Neuronal stem cell (in vitro differentiated cells): ENCODE measurements around the gene TAPBPL.
A peak's percentile ranks its signal among the peaks of the same experiment; 100 is the strongest.

Experiments used
- DNase-seq: peaks from one replicate; pipeline ENCODE4 v3.0.0-alpha.2; 2013; ENCODE audit warnings: low spot score
- H2AFZ ChIP-seq: one replicate; pipeline ENCODE4 v1.6.1; 2013; ENCODE audit warnings: mild to moderate bottlenecking, low read length, inconsistent platforms
- H2AK5ac ChIP-seq: 2 replicates; pipeline ENCODE4 v1.6.1; 2013; ENCODE audit warnings: low read depth, mild to moderate bottlenecking, inconsistent platforms, low read length, moderate library complexity, mixed read lengths
- H2BK120ac ChIP-seq: 2 replicates; pipeline ENCODE4 v1.6.1; 2013; ENCODE audit warnings: low read depth, mild to moderate bottlenecking, inconsistent platforms, low read length, moderate library complexity, mixed read lengths
- H2BK12ac ChIP-seq: one replicate; pipeline ENCODE4 v1.6.1; 2013; ENCODE audit warnings: low read length, inconsistent platforms
- H2BK15ac ChIP-seq: 2 replicates; pipeline ENCODE4 v1.6.1; 2013; ENCODE audit warnings: mild to moderate bottlenecking, low read length, inconsistent platforms, mixed read lengths
- H2BK5ac ChIP-seq: one replicate; pipeline ENCODE4 v1.6.1; 2013; ENCODE audit warnings: inconsistent platforms, mild to moderate bottlenecking, low read length, moderate library complexity
- H3K14ac ChIP-seq: one replicate; pipeline ENCODE4 v1.6.1; 2013; ENCODE audit warnings: low read length, inconsistent platforms
- H3K18ac ChIP-seq: 2 replicates; pipeline ENCODE4 v1.6.1; 2013; ENCODE audit warnings: low read length, inconsistent platforms
- H3K23ac ChIP-seq: 2 replicates; pipeline ENCODE4 v1.6.1; 2013; ENCODE audit warnings: low read depth, mild to moderate bottlenecking, mixed read lengths, low read length, inconsistent platforms; ENCODE audit not compliant: poor library complexity
- H3K27ac ChIP-seq: replicated peaks from 3 replicates; pipeline ENCODE4 v1.5.1; 2013; ENCODE audit warnings: low read length, inconsistent platforms
- H3K27me3 ChIP-seq, 3 experiments: 2 replicates each; pipeline ENCODE4 v1.6.1; 2013; ENCODE audit warnings: low read length in 3 of 3, mild to moderate bottlenecking in 2 of 3, inconsistent platforms in 1 of 3, low read depth in 1 of 3, mixed read lengths in 1 of 3, moderate library complexity in 1 of 3; ENCODE audit not compliant: control insufficient read depth in 3 of 3, insufficient read depth in 3 of 3
- H3K36me3 ChIP-seq, 2 donors: replicated peaks in 1 of 2; 2 replicates each; pipeline ENCODE4 v1.6.1; 2013; ENCODE audit warnings: low read length in 2 of 2; ENCODE audit not compliant: control insufficient read depth in 2 of 2, insufficient read depth in 2 of 2
- H3K4ac ChIP-seq: 2 replicates; pipeline ENCODE4 v1.6.1; 2013; ENCODE audit warnings: inconsistent platforms, mild to moderate bottlenecking, low read length, moderate library complexity
- H3K4me1 ChIP-seq, 2 donors: 1 replicate in 1 of 2; 2 replicates in 1 of 2; pipeline ENCODE4 v1.6.1; 2013; ENCODE audit warnings: low read length in 2 of 2, low read depth in 1 of 2; ENCODE audit not compliant: control insufficient read depth in 2 of 2, insufficient read depth in 1 of 2
- H3K4me2 ChIP-seq: one replicate; pipeline ENCODE4 v1.6.1; 2013; ENCODE audit warnings: mild to moderate bottlenecking, low read length, inconsistent platforms; ENCODE audit not compliant: insufficient read depth, poor library complexity, severe bottlenecking
- H3K4me3 ChIP-seq, 2 donors: 2 replicates each; pipeline ENCODE4 v1.5.1; 2013; ENCODE audit warnings: low read length in 2 of 2, mild to moderate bottlenecking in 2 of 2, inconsistent platforms in 1 of 2, moderate library complexity in 1 of 2
- H3K79me1 ChIP-seq: one replicate; pipeline ENCODE4 v1.6.1; 2013; ENCODE audit warnings: low read depth, mild to moderate bottlenecking, inconsistent platforms, low read length, moderate library complexity
- H3K9ac ChIP-seq: one replicate; pipeline ENCODE4 v1.6.1; 2013; ENCODE audit warnings: mild to moderate bottlenecking, low read depth, low read length, inconsistent platforms; ENCODE audit not compliant: poor library complexity
- H3K9me3 ChIP-seq, 2 donors: replicated peaks in 1 of 2; 2 replicates each; pipeline versions ENCODE3 to v1.6.1; 2013; ENCODE audit warnings: low read length in 2 of 2, mild to moderate bottlenecking in 2 of 2, inconsistent platforms in 1 of 2, low read depth in 1 of 2, mixed read lengths in 1 of 2, moderate library complexity in 1 of 2; ENCODE audit not compliant: control insufficient read depth in 2 of 2, insufficient read depth in 1 of 2
- H4K8ac ChIP-seq: one replicate; pipeline ENCODE4 v1.6.1; 2013; ENCODE audit warnings: low read depth, mild to moderate bottlenecking, inconsistent platforms, low read length, moderate library complexity
- H4K91ac ChIP-seq: one replicate; pipeline ENCODE4 v1.6.1; 2013; ENCODE audit warnings: low read length, low read depth, mild to moderate bottlenecking, inconsistent platforms; ENCODE audit not compliant: poor library complexity
- WGBS, 2 donors: extraction: QIAGEN DNeasy Blood & Tissue Kit; methylation state at CpG; one replicate each; pipeline ENCODE4 v1.1.7; 2013; ENCODE audit warnings: missing lambda C conversion rate in 2 of 2, mixed read lengths in 1 of 2; ENCODE audit not compliant: insufficient read length in 2 of 2, insufficient replicate concordance in 1 of 2; ENCODE audit errors: extremely low coverage in 2 of 2; 5-methylcytosine and 5-hydroxymethylcytosine counted together

Gene TAPBPL

GRCh38 chr12:6468283-6468575 is 16.4 kb downstream of the TAPBPL start:
- H2AK5ac ChIP-seq: no peak overlapping the region
- no peak overlapping the region for H3K4ac ChIP-seq
- H2BK5ac ChIP-seq: no peak overlapping the region
- H3K23ac ChIP-seq: no peak overlapping the region
- H2BK15ac ChIP-seq: no peak overlapping the region
- H2AFZ ChIP-seq: no peak overlapping the region
- H2BK120ac ChIP-seq: no peak overlapping the region
- no peak overlapping the region for H4K8ac ChIP-seq
- H3K27ac ChIP-seq: no peak overlapping the region
- no peaks in the 10 kb centered on the region for H3K9me3 ChIP-seq
- no peak overlapping the region for H3K14ac ChIP-seq
- H3K4me2 ChIP-seq: no peak overlapping the region
- H3K4me3 ChIP-seq: no peak overlapping the region
- peaks cover 17 to 36% of the 10 kb centered on the region in 2 donors for H3K36me3 ChIP-seq
- H3K18ac ChIP-seq: no peak overlapping the region
- H3K27me3 ChIP-seq: no peaks in the 10 kb centered on the region
- H2BK12ac ChIP-seq: no peak overlapping the region
- no peaks in the 10 kb centered on the region for H3K79me1 ChIP-seq
- H4K91ac ChIP-seq: no peak overlapping the region
- H3K4me1 ChIP-seq: peaks cover 5 to 7% of the 10 kb centered on the region in 2 donors
- DNase-seq: no peak
- H3K9ac ChIP-seq: no peak overlapping the region

GRCh38 chr12:6469092-6469491 is 17.2 kb downstream of the TAPBPL start:
- Histone ChIP-seq H3K79me1 (no peaks in the 10 kb centered on the region), H3K18ac (no peak overlapping the region), H2BK5ac (no peak overlapping the region), H3K4me1 (peaks cover 5 to 7% of the 10 kb centered on the region in 2 donors), H4K91ac (no peak overlapping the region), H3K27ac (no peak overlapping the region), H3K4me3 (no peak overlapping the region), H2AK5ac (no peak overlapping the region), H3K23ac (no peak overlapping the region), H2BK12ac (no peak overlapping the region), H3K27me3 (no peaks in the 10 kb centered on the region), H3K4me2 (no peak overlapping the region), H2AFZ (no peak overlapping the region), H4K8ac (no peak overlapping the region), H3K9ac (no peak overlapping the region), H3K9me3 (no peaks in the 10 kb centered on the region), H3K36me3 (peaks cover 11 to 28% of the 10 kb centered on the region in 2 donors), H2BK15ac (no peak overlapping the region), H3K14ac (no peak overlapping the region), H3K4ac (no peak overlapping the region), H2BK120ac (no peak overlapping the region)
- DNase-seq: no peak
- WGBS, 2 donors: no CpG with 5 or more reads among the region's 6 CpGs

GRCh38 chr12:6469609-6470374 is 17.9 kb downstream of the TAPBPL start:
- no peak overlapping the region for H4K8ac ChIP-seq
- peak overlapping the region; percentile 92 for H3K23ac ChIP-seq
- H3K18ac ChIP-seq: peak overlapping the region; percentile 89
- no peaks in the 10 kb centered on the region for H3K9me3 ChIP-seq
- no peak for DNase-seq
- H2BK12ac ChIP-seq: no peak overlapping the region
- H3K36me3 ChIP-seq: peaks cover 4 to 21% of the 10 kb centered on the region in 2 donors
- peak overlapping the region; percentile 82 to 83 for H3K4me3 ChIP-seq
- H2AK5ac ChIP-seq: no peak overlapping the region
- H3K27me3 ChIP-seq: no peaks in the 10 kb centered on the region
- peak overlapping the region; percentile 78 for H3K4me2 ChIP-seq
- no peaks in the 10 kb centered on the region for H3K79me1 ChIP-seq
- no CpG with 5 or more reads among the region's 16 CpGs for WGBS, 2 donors
- no peak overlapping the region for H2BK120ac ChIP-seq
- H2BK15ac ChIP-seq: peak overlapping the region; percentile 98
- H3K4me1 ChIP-seq: peaks cover 5 to 7% of the 10 kb centered on the region in 2 donors
- peak overlapping the region; percentile 95 for H2AFZ ChIP-seq
- H4K91ac ChIP-seq: no peak overlapping the region
- peak overlapping the region; percentile 92 for H3K27ac ChIP-seq
- H2BK5ac ChIP-seq: peak overlapping the region; percentile 91
- H3K14ac ChIP-seq: peak overlapping the region; percentile 75
- H3K9ac ChIP-seq: peak overlapping the region; percentile 97
- no peak overlapping the region for H3K4ac ChIP-seq

GRCh38 chr12:6470375-6471163 is 18.7 kb downstream of the TAPBPL start, which contains the start of gene VAMP1:
Gene VAMP1, minus strand, starts transcription at chr12:6470677. Its CDS starts 146 bp downstream, at chr12:6470531.
- Histone ChIP-seq H3K23ac (peak within 1 kb of the TSS; percentile 92), H2BK15ac (peak within 1 kb of the TSS; percentile 98), H2BK12ac (no peak within 1 kb of the TSS), H3K4me1 (peaks cover 5 to 7% of the 10 kb centered on the region in 2 donors), H3K9ac (peak within 1 kb of the TSS; percentile 97), H3K4me3 (peak within 1 kb of the TSS; percentile 82 to 83), H2BK120ac (no peak within 1 kb of the TSS), H3K9me3 (no peaks in the 10 kb centered on the region), H3K4ac (no peak within 1 kb of the TSS), H4K8ac (peak within 1 kb of the TSS; percentile 6), H3K18ac (peak within 1 kb of the TSS; percentile 92), H3K36me3 (peaks cover 3 to 17% of the 10 kb centered on the region in 2 donors), H3K27ac (peak within 1 kb of the TSS; percentile 92), H2BK5ac (peak within 1 kb of the TSS; percentile 91), H3K4me2 (peak within 1 kb of the TSS; percentile 78), H3K14ac (peak within 1 kb of the TSS; percentile 75), H2AK5ac (no peak within 1 kb of the TSS), H2AFZ (peak within 1 kb of the TSS; percentile 95), H3K27me3 (no peaks in the 10 kb centered on the region), H3K79me1 (no peaks in the 10 kb centered on the region), H4K91ac (no peak within 1 kb of the TSS)
- DNase-seq: peak; percentile 94
- no CpG with 5 or more reads among the region's 69 CpGs for WGBS, 2 donors
